NCI-H1105 treated with DMSO at 0.1 percent for 48 hours (cell line): ENCODE data around the gene SH3BGRL2.

ENCODE experiments used
- DNase-seq: peaks from one replicate; lab custom pipeline; 2025; lab: John Stamatoyannopoulos, UW

Gene SH3BGRL2

GRCh38 chr6:79699606-79700005 lies 68.5 kb downstream of the SH3BGRL2 start:
- DNase-seq = no peak

GRCh38 chr6:79702691-79703090 lies 71.6 kb downstream of the SH3BGRL2 start:
- no peak for DNase-seq

GRCh38 chr6:79704200-79704599 lies 73.1 kb downstream of the SH3BGRL2 start:
- no peak for DNase-seq

DNA sequence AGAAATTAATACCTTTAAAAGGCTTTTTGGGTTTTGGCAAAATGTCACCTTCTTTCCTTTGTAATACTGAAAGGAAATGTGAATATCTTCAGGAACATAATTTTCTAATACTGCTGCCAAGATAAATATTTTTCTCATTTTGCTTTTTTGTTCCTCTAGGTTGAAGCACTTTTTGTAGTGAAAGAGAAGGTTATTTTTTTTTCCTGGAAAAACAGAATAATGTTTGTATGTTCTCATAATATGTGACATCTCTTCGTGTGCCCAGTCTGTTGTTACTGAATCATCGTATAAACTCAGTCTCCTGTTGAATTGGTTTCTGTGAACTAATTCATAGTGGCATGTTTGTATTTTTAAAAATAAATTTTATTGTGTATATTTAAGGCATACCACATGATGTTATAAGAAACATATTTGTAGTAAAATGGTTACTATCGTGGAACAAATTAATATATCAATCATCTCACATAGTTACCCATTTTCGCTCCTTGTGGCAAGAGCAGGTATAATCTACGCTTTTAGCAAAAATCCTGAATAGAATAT lies 74.4 kb downstream of the SH3BGRL2 start:
- peak; percentile 42 for DNase-seq

DNA sequence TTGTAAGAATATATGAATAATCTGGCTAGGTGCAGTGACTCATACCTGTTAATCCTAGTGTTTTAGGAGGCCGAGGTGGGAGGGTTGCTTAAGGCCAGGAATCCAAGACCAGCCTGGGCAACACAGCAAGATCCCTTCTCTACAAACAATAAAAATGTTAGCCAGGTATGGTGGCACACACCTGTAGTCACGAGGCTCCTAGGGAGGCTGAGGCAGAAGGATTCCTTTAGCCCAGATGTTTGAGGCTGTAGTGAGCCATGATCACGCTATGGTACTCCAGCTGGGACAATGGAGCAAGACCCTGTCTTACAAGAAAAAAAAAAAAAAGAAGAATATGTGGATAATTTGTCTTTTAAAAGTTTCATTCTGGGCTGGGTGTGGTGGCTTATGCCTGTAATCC lies 75.4 kb downstream of the SH3BGRL2 start:
- DNase-seq = no peak

DNA sequence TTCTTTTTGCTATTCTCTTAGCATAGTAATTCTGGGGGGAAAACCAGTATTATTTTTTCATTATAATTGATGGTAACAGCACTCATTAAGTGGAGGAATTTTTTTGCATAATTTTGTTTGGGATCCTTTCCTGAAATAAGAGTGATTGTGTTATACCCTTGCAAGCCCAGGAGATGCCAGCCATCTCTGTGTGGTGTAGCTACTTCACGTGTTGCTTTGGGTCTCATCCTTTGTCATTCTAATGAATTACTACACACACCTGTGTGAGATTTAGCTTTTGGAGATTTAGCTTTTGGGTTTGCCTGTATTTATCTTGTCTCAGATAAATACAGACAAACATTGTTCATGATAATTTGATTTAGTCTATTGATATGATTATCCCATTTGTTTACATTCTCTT lies 76.5 kb downstream of the SH3BGRL2 start:
- no peak for DNase-seq

DNA sequence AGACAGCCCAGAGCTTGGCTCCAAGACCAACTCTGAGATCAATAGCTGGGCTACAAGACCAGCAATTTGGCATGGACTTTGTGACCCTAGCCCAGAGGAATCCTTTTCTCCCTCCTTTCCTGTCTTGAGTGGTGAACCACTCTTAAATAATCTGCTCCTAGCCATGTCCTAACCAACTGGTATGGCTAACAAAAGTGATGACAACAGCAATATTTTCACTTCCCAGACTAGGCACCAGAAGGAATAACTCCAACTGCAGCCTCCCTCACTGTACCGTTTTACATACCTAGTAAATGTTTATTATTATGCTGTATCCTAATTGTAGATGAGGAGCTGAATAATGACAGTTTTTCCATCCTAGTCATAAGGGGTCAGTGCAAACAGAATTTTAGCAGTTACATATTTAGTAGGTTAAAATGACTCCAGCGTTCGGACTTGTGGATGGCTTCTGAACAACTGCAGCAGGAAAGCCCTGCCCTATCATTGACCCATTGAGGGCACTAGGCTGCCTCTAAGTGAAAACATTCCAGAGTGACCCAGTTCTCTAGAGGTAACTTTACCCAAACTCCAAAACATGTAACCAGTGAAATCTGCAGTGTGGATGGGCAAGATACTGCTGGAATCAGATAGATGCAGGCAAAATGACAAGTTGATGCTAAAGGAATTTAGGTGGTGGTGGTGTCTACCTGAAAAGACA lies 77.1 kb downstream of the SH3BGRL2 start:
- DNase-seq = no peak

DNA sequence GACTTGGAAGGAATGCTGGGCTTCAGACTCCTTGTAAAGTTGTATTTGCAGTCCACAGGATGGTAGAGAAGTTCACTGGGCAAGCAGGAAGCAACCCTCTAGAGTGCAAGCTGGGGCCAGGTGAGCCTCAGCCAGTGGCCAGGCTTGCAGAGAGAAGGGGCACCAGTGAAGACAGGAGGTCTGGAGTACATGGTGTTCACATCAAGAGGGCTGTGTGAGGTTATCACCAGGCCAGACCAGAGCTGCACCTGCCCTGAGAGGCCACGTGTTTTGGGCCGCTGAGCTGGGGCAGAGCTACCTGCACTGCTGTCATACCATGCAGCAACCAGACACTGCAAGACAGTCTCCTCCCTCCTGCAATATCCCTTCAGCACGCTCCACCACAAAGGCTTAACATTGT lies 79.0 kb downstream of the SH3BGRL2 start:
- no peak for DNase-seq

- no peak for DNase-seq
These were observed 80.0 kb downstream of the SH3BGRL2 start for GRCh38 chr6:79711167-79711566.

DNA sequence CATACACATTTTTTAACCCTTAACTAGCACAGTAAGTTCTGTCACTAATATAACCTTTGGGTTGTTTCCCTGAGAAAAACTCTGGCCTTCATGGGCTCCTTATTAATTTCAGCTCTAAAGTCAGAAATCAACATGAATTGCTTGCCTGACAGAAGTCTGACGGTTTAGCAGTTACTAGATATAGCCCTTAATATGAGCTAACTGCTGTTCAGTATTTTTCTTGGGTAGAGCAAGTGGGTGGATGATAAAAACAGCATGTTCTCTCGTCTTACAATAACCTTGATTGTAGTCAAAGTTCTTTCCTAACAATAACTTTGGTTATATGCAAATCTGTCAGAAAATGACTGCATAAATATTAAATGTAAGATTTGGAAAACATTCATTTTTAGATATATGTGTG lies 81.0 kb downstream of the SH3BGRL2 start:
- DNase-seq = no peak

- DNase-seq = no peak
These were observed 81.5 kb downstream of the SH3BGRL2 start for GRCh38 chr6:79712616-79713135.

DNA sequence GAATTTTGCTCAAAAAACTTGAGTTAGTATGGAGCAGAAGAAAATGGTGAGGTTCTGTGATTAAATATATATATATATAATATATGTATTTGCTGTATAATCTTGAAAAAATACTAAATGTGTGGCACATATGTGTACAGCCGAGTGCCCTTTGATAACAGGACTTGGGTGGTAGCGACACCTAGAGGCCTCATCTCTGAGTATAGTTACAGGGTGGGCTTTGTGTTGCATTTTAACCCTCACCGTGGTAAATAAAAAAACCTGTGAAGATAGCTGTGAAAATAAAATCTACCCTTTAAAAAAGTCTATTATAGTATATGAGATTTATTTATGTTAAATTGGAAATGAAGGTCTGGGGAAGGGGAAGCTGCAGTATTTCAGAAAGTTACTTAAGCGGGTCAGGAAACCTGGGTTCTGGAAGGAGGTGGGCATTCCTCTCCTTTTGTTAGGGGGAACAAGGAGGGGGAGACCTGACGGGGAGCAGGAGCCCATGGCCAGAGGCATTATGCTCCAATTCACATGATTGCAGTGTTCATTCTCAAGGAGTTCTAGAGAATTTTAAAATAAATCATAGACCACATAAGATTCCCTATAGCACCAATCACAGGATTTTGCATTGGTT lies 82.7 kb downstream of the SH3BGRL2 start:
- peak; percentile 38 for DNase-seq

GRCh38 chr6:79717989-79718388 lies 86.9 kb downstream of the SH3BGRL2 start:
- DNase-seq = no peak

DNA sequence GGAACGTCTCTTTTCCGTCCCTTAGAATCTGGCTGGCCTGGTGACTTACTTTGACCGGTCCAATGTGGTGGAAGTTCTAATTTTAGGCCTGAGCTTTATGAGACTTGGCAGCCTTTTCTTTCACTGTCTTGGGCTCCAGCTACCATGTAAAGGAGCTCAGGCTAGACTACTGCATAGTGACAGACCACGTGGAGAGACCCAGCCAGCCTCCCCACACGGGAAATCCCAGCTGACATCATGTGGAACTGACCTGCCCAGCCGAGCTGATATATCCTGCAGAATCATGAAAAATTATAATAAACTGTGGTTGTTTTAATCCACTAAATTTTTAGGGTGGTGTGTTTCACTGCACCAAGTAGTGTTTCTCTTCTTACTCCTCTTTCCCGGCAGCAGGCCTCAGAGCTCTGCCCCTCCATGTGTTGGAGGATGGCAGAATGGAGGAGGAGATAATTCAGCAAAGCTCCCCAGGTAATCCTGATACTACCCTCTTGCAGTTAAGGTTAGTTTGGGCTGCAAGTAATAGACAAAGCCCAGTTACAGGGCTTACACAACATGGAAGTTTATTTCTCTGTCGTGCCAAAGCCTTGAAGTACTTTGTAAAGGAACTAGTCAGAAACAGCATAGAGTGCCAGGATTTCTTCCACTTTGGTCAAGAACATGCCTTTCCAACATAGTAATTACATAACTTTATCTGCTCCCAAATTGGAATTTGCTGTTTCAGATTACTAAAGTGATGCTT lies 87.5 kb downstream of the SH3BGRL2 start:
- no peak for DNase-seq

DNA sequence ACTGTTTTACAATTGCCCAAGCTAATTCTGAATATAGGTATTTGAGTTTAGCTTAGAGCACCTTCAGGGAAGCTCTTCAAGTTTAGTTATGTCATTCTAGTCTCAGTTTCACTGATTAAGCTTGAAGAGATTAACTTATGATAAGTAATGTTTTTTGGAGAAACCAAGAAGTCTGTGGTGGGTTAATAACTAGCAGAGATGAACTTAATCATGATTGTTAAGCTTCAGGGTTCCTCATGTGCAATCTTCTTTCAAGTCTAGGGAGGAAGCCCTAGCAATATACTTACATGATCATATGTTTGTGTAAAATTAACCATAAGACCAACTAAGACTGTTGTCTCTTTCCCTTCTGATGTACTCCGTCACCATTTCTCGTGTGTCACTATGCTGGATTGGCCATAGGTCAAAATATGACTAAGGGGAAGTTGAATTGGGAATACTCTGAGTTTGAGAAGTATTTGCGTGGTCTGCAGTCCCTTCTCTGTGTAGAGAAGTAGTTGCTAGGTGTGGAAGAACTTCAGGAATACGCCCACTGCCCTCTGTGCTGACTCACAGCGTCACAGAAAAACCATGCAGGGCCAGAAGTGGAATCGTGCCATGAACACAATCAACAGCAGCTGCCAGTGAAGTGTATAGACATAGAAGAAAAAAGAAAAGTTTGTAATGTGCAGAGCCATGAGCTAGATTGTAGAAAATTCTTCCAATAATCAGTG lies 88.3 kb downstream of the SH3BGRL2 start:
- DNase-seq = no peak

DNA sequence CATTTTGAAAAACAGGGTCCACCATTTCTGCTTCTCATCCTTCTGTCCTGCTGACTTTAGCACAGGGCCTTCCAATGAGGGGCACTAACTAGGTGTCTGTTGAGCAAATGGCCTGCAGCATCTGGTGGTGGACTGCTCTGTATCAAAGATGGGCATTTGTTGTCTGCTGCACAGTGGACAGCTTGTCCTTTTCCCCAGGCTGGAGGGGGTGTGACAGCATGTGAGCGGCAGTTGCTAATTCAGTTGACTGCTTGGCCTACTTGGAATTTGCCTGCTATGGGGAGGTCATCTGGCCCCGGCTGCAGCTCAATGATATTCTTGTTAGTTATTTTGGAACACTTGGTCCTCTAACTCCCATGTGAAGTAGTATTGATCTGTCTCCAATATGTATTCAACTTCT lies 93.7 kb downstream of the SH3BGRL2 start:
- DNase-seq = no peak

DNA sequence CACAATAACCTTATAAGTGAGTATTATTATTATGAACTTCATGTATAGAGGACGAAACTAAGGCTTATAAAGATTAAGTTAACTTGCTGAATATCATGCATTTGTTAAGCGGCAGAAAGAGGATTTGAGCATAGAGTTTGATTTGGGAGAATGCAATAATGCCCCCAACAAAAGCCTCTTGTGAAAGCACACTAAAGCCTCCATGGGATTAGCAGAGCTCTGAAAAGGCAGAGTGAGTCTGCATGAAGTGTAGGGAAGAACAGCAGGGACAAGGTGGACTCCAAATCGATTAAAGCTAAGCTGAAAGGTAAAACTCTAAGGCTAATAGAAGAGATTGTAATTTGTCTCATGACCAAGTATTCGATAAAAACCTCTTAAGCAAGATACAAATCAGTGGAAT lies 100.3 kb downstream of the SH3BGRL2 start:
- no peak for DNase-seq

- no peak for DNase-seq
These were observed 102.3 kb downstream of the SH3BGRL2 start for GRCh38 chr6:79733388-79733787.

GRCh38 chr6:79734374-79734773 lies 103.2 kb downstream of the SH3BGRL2 start:
- DNase-seq = no peak

DNA sequence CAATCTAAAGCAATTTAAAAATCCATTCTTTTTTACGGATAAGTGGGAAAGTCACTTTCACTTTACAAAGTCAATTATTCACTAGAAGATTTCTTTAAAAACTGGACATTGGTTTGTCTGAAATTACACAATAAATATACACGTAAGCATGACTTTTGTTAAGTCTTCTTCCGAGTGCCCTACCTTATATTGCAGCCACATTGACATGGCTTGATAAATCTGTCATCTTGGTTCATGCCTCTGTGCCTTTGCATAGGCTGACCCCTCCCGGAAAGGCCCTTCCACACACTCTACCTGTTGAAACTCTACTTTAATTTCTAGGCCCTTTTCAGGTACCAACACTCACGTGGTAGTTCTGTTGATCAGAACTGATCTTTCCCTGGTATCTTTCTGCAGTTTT lies 104.1 kb downstream of the SH3BGRL2 start:
- no peak for DNase-seq

GRCh38 chr6:79737172-79737571 lies 106.0 kb downstream of the SH3BGRL2 start:
- no peak for DNase-seq

DNA sequence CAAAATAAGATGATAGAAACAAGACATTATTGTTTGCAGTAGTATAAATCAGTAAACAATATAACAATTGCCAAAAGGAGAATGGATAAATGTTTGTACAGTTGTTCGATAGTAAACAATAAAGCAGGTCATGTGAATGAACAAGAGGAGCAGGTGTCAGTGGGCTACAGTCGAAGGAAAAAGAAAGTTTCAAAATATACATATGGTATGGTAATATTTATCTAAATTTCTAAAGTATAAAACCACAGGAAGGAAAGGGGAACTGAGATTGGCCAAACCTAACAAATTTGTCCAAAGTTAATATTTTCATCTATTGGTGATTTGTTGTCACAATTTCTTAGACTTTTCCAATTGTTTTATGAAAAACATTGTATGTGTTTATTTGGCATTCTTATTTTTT lies 110.9 kb downstream of the SH3BGRL2 start:
- DNase-seq = no peak
